NCI-H1417 (cell line): ENCODE data around the gene CAVIN1.
"Not testable (repeated sequence)": the region's sequence is repeated elsewhere in the genome, so short reads cannot be mapped to it uniquely, and the experiment has no call there.

Experiments
- DNase-seq, 3 experiments: peaks; one replicate each; lab custom pipeline; 2025; lab: John Stamatoyannopoulos, UW

CAVIN1 gene

DNA sequence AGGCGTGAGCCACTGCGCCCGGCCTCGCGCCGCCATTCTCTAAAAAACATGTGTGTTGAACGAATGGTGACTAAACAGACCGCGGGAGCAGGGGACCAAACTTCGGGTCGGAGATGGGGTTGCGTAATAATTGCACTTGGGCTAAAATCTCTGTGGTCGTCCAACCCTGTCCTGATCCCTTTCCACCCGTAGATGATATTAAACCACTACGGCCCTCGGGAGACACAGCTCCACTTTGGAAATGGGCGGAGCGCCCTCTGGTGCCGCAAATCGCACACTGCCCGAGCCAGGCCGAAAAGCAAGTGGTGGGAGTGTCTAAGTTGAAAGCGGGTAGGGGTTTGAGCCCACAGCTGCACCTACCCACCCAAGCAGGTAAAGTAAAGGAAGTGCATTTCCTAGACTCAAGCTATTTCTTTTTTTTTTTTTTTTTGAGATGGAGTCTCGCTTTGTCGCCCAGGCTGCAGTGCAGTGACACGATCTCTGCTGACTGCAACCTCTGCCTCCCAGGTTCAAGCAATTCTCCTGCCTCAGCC is 17.0 kb downstream of the CAVIN1 start:
- peak; percentile 52 to 80 (median 72) for DNase-seq

DNA sequence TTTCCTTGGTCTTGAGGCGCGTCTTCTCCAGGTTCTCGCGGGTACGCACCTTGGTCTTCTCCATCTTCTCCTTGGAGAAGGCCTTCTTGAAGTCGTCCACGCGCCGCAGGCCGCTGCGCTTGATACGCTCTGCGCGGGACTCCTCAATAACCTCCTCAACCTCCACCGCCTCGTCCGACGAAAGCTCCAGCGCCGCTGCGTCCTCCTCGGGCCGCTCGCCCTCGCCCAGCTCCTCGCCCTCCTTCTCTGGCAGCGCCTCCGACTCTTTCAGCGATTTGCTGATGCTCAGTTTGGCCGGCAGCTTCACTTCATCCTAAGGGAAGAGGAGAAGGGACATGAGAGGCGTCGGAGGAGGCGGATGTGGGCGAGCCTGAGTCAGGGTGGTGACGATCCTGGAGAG is 18.0 kb downstream of the CAVIN1 start:
- DNase-seq: no peak

DNA sequence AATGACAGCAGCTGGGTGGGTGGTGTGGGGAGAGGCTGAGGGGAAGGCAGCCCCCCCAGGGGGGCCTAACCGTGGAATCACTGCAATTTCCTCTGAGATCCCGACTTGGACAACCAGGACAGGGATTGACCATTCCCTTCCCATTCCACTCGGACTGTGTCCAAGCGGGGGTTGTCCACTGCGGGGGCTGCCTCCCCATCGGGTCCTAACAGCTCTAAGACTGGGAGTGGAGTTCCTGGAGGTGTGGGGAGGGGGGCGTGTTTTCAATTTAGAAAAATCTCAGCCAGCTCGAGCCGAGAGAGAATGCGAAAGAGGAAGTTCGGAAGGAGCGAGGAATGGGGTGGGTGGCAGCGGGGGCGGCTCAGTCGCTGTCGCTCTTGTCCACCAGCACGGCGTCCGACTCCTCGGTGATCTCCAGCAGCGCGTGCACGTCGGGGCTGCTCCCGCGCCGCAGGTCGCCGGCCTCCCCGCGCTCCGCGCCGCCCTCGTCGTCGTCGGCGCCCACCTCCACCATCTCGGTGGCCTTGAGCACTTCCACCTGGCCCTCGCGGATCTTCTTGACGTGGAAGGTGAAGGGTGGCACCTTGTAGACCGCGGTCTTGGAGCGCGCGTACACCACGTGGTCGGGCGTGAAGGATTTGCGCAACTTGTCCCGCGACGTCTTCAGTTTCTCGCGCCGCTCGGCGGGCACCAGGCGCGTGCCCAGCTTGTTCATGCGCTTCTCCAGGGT is 18.6 kb downstream of the CAVIN1 start:
- DNase-seq: no peak

DNA sequence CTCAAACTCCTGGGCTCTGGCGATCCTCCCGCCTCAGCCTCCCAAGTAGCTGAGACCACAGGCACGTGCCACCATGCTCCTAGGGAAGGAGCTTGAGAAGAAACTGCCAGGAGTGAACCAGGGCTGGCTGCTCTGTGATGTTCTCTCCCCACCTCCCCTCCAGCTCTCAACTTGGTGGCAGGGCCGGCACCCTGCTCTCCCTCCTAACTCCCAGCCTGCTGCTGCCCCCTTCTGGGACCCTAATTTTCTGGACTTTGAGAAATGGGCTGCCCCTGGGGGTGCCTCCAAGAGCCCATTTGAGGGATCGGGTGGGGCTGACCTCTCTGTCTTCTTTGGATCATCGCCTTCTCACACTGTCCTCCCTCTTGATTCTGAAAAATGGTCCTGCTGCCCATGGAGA is 19.9 kb downstream of the CAVIN1 start:
- DNase-seq: peak in 1 of 3 experiments; percentile 32

DNA sequence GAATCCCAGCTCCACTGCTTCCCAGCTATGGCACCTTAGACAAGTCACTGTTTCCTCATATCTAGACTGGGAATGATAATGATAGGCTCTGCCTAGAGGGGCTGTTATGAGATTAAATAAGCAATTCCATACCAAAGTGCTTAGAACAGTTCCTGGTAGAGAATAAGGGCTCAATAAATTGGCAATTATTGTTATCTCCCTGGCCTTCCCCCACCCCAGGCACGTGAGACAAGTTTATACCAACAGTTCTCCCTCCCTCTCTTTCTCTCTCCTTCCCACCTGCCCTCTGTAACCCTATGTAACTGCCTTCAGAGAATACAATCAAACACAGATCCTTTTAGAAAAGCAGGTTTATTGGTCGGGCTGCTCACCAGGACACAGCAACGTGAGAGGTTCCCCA is 20.9 kb downstream of the CAVIN1 start:
- no peak for DNase-seq

DNA sequence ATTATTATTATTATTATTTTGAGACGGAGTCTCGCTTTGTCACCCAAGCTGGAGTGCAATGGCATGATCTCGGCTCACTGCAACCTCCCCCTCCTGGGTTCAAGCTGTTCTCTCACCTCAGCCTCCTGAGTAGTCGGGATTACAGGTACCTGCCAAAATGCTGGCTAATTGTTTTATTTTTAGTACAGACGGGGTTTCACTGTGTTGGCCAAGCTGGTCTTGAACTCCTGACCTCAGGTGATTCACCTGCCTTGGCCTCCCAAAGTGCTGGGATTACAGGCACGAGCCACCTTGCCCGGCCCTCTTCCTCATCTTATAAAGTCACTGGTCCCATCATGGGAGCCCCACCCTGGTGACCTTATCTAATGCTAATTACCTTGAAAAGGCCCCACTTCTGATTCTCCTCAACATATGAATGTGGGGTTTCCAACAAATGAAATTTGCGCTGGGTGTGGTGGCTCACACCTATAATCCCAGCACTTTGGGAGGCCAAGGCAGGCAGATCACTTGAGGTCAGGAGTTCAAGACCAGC is 22.1 kb downstream of the CAVIN1 start:
- not testable (repeated sequence) for DNase-seq

DNA sequence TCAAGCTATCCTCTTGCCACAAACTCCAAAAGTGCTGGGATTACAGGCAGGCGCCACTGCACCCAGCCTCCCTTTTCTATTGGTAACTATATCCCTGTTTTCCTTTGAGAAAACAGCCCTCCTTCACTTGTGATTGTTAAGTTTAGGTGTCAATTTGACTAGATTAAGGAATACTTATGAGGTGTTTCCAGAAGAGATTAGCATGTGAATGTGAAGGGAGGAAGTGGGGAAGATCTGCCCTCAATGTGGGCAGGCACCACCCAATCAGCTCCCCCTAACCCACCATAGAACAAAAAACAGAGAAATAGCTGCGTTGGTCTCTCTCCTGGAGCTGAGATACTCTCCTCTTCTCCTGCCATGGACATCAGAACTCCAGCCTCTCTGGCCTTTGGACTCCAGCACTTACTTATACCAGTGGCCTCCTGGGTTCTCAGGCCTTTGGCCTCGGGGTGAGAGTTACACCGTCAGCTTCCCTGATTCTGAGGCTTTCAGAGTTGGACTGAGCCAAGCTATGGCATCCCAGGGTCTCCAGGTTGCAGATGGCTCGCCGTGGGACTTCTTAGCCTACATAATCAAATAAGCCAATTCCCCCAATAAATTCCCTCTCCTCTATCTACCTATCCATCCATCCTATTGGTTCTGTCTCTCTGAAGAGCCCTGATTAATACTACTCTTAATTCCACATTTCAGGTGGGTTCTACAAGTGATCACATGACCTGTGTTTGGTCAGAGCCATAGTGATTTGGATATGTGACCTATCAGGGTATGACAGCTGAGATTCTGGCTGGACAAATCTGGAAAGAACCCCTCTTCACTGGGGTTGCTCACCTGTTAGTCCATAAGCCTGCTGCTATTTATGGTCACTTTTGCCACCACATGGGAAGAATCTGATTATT is 22.9 kb downstream of the CAVIN1 start:
- DNase-seq: no peak

DNA sequence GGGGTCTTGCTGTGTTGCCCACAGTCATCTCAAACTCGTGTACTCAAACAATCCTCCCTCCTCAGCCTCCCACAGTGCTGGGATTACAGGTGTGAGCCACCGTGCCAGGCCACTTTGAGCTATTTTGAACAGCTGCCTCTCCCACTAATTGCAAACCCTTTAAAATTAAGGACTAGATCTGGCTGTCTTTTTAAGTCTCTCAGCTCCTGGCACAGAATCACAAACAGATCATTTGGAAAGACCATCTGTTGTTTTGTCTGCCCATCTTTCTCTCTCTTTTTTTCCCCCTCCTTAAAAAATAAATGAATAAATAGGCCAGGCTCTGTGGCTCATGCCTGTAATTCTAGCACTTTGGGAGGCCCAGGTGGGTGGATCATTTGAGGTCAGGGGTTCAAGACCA is 23.9 kb downstream of the CAVIN1 start:
- DNase-seq: peak in 1 of 3 experiments; percentile 38

DNA sequence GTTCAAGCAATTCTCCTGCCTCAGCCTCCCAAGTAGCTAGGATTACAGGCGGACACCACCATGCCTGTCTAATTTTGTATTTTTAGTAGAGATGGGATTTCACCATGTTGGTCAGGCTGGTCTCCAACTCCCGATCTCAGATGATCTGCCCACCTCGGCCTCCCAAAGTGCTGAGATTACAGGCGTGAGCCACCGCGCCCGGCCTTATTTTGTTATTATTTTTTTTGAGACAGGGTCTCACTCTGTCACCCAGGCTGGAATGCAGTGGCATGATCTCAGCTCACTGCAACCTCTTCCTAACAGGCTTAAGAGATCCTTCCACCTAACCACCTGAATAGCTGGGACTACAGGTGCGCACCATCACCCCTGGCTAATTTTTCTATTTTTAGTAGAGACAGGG is 27.5 kb downstream of the CAVIN1 start:
- DNase-seq: not testable (repeated sequence)

DNA sequence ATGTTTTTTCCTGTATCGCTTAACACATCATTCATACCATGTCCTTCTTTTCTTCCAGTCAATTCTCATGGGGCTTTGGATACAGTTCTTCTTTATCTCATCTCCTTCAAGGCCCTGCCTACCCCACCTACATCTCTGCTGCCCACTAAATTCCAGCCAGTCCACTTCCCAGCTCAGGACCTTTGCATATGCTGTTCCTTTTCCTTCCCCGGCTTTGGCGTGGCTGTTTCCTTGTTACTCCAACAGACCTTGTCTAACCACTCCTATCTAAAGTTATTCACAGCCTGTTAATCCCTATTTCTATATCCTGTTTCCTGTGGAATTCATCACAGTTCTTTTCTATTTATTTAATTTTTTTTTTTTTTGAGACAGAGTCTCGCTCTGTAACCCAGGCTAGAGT is 28.2 kb downstream of the CAVIN1 start:
- DNase-seq: no peak

DNA sequence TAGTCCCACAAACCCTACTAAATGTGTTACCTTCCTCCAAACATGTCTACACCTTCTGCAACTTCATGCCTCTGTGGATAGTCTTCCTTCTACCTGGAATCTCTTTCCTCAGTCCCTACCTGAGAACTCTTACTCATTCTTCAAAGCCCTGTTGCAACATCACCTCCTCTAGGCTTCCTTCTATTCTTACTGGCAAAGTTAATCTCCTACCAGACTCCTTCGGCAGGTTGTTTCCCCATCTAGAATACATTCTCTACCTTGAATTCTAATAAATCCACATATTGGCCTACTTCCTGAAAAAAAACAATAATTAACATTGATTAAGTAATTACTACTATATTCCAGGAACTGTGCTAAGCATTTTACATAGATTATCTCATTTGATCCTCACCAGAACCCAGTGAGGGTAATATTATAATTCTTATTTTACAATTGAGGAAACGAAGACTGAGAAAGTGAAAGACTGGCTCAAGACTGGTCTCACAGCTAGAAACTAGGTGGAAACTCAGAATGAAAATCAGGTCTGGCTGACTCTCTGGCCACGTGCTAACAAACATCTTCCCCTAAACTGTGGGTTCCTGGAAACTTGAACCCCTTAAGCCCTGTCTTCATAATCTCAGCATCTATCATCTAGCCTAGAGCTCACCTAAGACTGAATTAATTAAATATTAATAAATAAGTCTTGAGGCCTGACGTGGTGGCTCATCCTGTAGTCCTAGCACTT is 30.2 kb downstream of the CAVIN1 start:
- DNase-seq: no peak

DNA sequence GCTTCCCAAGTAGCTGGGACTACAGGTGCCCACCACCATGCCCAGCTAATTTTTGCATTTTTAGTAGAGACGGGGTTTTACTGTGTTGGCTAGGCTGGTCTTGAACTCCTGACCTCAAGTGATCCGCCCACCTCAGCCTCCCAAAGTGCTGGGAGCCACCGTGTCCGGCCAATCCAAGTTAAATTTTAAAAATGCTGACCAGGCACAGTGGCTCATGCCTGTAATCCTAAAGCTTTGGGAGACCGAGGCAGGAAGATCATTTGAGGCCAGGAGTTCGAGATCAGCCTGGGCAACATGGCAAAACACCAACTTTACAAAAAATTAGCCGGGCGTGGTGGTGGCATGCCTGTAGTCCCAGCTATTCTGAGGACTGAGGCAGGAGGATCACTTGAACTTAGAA is 31.6 kb downstream of the CAVIN1 start:
- not testable (repeated sequence) for DNase-seq

DNA sequence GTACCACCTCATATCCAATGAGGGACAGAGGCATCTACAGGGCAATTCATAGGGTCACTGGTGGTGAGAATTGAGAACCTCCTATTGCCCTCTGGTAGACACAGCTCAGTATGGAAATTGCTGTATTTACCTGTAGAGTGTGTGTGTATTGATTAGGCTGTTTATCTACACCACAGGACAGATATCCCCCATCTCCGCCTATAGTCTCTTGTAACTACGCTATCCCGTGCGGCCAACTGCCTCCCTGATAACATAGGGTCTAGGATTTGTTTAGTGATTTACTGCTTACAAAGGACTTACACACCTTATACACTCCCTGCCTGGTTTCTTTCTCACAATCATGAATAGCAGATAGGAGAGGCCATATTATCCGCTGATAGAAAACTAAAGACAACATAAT is 33.2 kb downstream of the CAVIN1 start:
- DNase-seq: no peak

DNA sequence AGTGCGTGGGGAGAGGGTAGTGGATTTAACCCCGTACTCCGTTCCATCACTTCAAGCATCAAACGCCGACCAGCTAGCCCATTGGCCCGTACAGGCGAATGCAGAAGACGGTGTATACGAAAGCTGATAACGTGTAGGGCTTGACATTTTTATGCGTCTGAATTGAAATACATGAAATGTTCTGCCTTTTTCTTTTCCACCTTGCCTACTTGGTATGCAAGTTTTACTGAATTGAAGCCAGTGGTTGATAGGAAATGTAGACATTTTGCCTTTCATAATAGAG is 34.0 kb downstream of the CAVIN1 start:
- no peak for DNase-seq

DNA sequence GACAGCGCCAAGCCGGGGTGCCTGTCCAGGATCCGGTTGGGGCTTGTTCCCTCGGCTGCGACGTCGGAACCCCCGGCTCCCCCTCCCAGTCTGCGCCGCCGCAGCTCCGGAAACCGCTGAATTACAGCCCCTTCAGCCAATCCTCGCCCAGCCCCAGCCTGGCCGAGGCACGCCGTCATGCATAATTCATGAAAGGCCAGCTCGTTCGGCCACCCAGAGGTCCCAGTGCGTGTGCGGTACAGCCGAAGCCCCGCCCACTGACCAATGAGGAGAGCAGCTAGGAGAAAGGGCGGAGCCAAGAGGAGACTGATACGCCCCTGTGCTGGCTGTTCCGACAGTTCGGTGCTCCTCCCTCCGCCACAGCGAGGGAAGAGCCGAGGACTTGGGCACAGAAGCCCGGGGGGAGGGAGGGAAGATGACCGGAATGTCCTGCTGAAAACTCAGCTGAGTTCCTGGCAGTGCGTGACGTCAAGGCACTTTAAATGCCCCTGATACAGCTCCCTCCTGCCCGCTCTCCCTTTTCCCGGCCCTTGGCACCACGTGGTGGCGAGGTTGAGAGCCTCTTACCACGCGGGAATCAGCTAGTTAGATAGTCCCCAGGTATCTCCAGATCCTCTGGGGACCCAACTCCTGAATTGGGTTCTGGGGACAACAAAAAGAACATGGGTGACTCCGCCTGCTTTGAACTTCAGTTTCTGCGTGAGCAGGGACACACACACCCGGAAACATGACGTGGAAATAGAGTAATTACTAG is 34.5 kb downstream of the CAVIN1 start, which contains the start of gene STAT3:
TSS of gene STAT3 (minus strand) at position 62 of the 754 bp plus-strand sequence. CDS start 39,926 bp downstream, outside the sequence.
- peak; percentile 100 for DNase-seq

DNA sequence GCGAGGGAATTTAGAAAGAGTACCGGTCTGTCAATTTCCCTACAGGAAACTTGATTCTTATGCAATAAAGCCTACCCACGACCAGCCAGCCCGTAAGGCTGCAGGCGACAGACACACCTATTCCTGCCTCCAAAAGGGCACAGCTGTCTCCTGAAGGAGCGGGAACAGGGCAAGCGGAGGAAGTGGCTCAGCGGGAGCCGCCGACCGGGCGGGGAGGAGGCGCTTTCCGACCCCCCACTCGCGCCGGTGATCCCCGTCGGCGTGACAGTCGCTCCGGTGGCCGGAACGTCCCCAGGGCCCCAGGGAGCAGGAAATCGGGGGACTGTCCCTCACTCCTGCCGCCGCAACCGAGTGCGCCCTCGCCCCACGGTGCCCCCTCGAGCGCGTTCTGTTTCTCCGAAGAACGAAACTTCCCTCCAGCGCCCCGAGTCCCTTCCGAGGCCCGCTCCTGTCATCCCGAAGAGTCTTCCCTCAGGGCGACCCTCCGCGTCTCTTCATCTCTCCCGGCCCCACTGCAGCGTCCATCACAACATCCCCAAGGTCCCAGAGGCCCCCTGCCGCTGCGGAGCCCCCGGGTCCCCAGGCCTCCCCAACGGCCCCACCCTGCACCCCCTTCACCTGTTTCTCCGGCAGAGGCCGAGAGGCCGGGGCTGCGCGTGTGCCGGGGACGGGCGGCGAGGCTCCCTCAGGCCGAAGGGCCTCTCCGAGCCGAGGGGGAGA is 35.2 kb downstream of the CAVIN1 start:
- DNase-seq: peak; percentile 48 to 77 (median 70)

DNA sequence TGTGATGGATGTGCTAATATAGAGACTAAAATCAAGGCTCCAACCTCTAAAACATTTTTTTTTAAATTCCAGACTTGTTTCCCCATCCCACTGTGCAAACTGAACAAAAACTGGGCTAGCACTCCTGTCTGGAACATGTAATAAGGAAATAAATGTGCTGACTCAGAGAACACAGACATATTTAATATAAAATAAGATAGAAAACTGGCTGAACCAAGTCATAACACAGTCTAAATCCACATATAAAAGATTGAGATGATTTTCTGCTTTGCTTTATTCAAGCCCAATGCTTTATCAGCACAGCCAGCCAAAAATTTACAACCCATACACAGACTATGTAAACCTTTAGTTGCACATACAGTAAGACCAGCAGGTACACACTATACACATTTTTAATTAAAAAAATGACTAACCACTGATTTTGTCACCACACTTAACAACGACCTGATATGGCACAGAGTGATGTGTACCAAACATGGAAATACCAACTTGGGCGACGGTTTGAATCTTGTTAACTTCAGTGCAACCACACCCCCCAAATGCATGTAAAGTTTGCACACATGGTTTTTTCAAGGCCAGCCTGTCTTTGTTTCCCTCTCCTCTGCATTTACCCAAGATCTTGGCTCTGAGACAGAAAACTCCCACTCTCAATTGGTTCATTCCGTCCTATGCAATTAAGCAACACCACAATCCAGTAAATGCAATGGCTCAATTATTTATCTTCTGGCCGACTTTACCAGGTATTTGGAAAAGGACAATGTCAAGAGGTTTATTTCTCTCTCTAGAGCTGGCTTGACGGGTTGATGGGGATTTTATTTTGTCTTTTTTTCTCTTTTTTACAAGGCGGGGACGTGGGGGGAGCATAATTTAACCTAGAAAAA is 36.0 kb downstream of the CAVIN1 start:
- DNase-seq: peak in 2 of 3 experiments; percentile 42 to 71

DNA sequence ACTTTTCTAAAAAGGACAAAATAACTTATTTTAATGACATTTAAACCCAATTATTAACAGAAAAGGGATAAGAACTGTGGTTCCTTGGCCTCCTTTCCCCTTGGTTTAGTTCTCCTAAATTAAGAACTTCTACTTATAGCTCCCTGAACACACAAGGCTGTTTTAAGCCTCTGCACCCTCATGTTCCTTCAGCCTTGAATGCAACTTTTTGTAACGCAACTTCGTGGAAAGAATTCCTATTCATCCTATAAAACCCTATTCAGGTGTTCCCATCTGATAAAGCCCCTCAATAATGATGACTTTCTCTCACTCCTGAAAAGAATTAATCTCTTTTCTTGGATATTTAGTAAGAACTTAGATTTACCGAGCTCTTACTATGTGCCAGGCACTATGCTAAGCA is 41.2 kb downstream of the CAVIN1 start:
- no peak for DNase-seq

DNA sequence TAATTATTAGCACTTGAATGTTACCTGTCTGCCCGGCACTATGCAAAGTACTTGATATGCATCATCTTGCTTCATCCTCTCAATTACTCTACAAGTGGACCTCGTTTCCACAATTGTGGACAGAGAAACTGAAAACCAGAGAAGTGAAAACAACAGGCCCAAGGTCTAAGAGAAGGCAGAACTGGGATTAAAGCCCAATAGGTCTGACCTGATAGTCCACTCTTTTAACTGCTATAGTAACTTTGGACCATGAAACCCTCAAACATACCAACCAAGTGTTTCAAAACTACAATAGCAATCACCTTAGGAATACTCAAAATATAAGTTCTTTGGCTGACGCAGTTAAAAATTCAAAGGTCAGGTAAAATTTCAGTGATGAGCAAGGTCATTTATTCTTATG is 42.1 kb downstream of the CAVIN1 start:
- DNase-seq: no peak
